GM19328 (cell line): ENCODE results near the gene ATXN7L2.

Source experiments
- ATAC-seq: cut with Tn5 transposase; IDR thresholded peaks from one replicate; pipeline ENCODE4 v1.9.1; 2021; ENCODE audit warnings: mild to moderate bottlenecking, moderate library complexity; ENCODE audit not compliant: unreplicated experiment

Gene ATXN7L2

GRCh38 chr1:109541102-109541501, 57.4 kb downstream of the ATXN7L2 start:
- ATAC-seq: no peak
